IMR-90 (cell line): Measurements from ENCODE around the gene CFAP43.

Experiments used
- CTCF ChIP-seq: conservative IDR thresholded peaks from 2 replicates; pipeline ENCODE4 v1.5.1; 2012; ENCODE audit warnings: mild to moderate bottlenecking, low read depth, low read length, improper control_type of control experiment
- RAD21 ChIP-seq: IDR thresholded peaks from 2 replicates; pipeline ENCODE4 v1.6.1; 2012; ENCODE audit warnings: low read length, improper control_type of control experiment
- RCOR1 ChIP-seq: IDR thresholded peaks from 2 replicates; pipeline ENCODE4 v1.6.1; 2012; ENCODE audit warnings: mild to moderate bottlenecking, low read length, improper control_type of control experiment; ENCODE audit not compliant: insufficient replicate concordance

- TF ChIP-seq CTCF (no peak), RAD21 (no peak), RCOR1 (no peak)
Observed at GRCh38 chr10:104190695-104191094, 41.5 kb downstream of the CFAP43 start.
